ENCODE data around the gene KCNK5.

KCNK5 gene

GRCh38 chr6:39189131-39189530 is 40.1 kb downstream of the KCNK5 start:
- no peak for TF ChIP-seq TAF1 (IDR thresholded peaks at IDR 0.05; ENCODE audit: borderline replicate concordance, insufficient read depth, low read length)
- TF ChIP-seq REST (IDR thresholded peaks at IDR 0.05; ENCODE audit: insufficient read depth in 1 of 2, low read depth in 2 of 2, low read length in 2 of 2), result no peak
- TF ChIP-seq POLR2AphosphoS5 (IDR thresholded peaks at IDR 0.05; ENCODE audit: low read depth, low read length), result no peak

GRCh38 chr6:39188571-39188970 is 40.7 kb downstream of the KCNK5 start:
- TF ChIP-seq FOXP2 (optimal IDR thresholded peaks at IDR 0.05; ENCODE audit: borderline replicate concordance, extremely low read depth, extremely low read length, insufficient read depth) (no peak), REST (IDR thresholded peaks at IDR 0.05; ENCODE audit: insufficient read depth in 1 of 2, low read depth in 2 of 2, low read length in 2 of 2) (no peak), SIN3A (IDR thresholded peaks at IDR 0.05; ENCODE audit: borderline replicate concordance, insufficient read depth, low read length) (no peak), TAF1 (IDR thresholded peaks at IDR 0.05; ENCODE audit: borderline replicate concordance, insufficient read depth, low read length) (no peak), POLR2AphosphoS5 (IDR thresholded peaks at IDR 0.05; ENCODE audit: low read depth, low read length) (no peak)

GRCh38 chr6:39188098-39188450 is 41.2 kb downstream of the KCNK5 start:
- no peak for TF ChIP-seq FOXP2 (optimal IDR thresholded peaks at IDR 0.05; ENCODE audit: borderline replicate concordance, extremely low read depth, extremely low read length, insufficient read depth)
- no peak for TF ChIP-seq REST (IDR thresholded peaks at IDR 0.05; ENCODE audit: insufficient read depth in 1 of 2, low read depth in 2 of 2, low read length in 2 of 2)
- no peak for TF ChIP-seq SIN3A (IDR thresholded peaks at IDR 0.05; ENCODE audit: borderline replicate concordance, insufficient read depth, low read length)
- no peak for TF ChIP-seq TAF1 (IDR thresholded peaks at IDR 0.05; ENCODE audit: borderline replicate concordance, insufficient read depth, low read length)
- TF ChIP-seq POLR2AphosphoS5 (IDR thresholded peaks at IDR 0.05; ENCODE audit: low read depth, low read length), result no peak

- TF ChIP-seq SIN3A (IDR thresholded peaks at IDR 0.05; ENCODE audit: borderline replicate concordance, insufficient read depth, low read length) (no peak), FOXP2 (optimal IDR thresholded peaks at IDR 0.05; ENCODE audit: borderline replicate concordance, extremely low read depth, extremely low read length, insufficient read depth) (no peak), REST (IDR thresholded peaks at IDR 0.05; ENCODE audit: insufficient read depth in 1 of 2, low read depth in 2 of 2, low read length in 2 of 2) (no peak), TAF1 (IDR thresholded peaks at IDR 0.05; ENCODE audit: borderline replicate concordance, insufficient read depth, low read length) (no peak)
Measured at GRCh38 chr6:39184906-39185580, 44.2 kb downstream of the KCNK5 start.

GRCh38 chr6:39182604-39183003 is 46.7 kb downstream of the KCNK5 start:
- no peak for TF ChIP-seq FOXP2 (optimal IDR thresholded peaks at IDR 0.05; ENCODE audit: borderline replicate concordance, extremely low read depth, extremely low read length, insufficient read depth)
- no peak for TF ChIP-seq REST (IDR thresholded peaks at IDR 0.05; ENCODE audit: insufficient read depth in 1 of 2, low read depth in 2 of 2, low read length in 2 of 2)

Measured in PFSK-1 (cell line).